ENCODE data around the gene ACSM3. TPM values are rescaled to one million over a fixed set of nuclear protein-coding genes. Genes with fewer than 3 reads are reported as not detected.

The ACSM3 gene
- total and polyA plus RNA-seq, 4 donors: 10.3 to 48.6 (median 27.3) TPM

GRCh38 chr16:20734782-20735181 lies 29.0 kb upstream of the ACSM3 start:
- Histone ChIP-seq H3K27ac (ENCODE audit: low read depth in 1 of 2, low read length in 1 of 2) (no peak overlapping the region), H3K9ac (ENCODE audit: insufficient read depth in 1 of 2, low read length in 2 of 2) (no peak overlapping the region), H3K4me1 (ENCODE audit: control insufficient read depth in 5 of 5, insufficient read depth in 5 of 5, low read length in 5 of 5) (peaks cover 0 to 6% (median 0%) of the 10 kb centered on the region in 5 donors), H3K9me3 (ENCODE audit: control insufficient read depth in 4 of 4, insufficient read depth in 3 of 4, low read length in 3 of 4) (no peaks in the 10 kb centered on the region), H3K27me3 (ENCODE audit: control insufficient read depth in 3 of 3, insufficient read depth in 3 of 3, low read length in 2 of 3) (no peaks in the 10 kb centered on the region), H3K36me3 (ENCODE audit: control insufficient read depth in 4 of 4, insufficient read depth in 4 of 4, low read length in 4 of 4) (peaks cover 15 to 27% (median 19%) of the 10 kb centered on the region in 4 donors), H3K4me3 (no peak overlapping the region)
- DNase-seq (no peak), ATAC-seq (ENCODE audit: insufficient read depth, low FRiP score) (no peak)
- 43 to 65% methylated on average over 3 of the region's 3 CpGs for WGBS, 2 donors
- no peak for TF ChIP-seq CTCF (IDR thresholded peaks at IDR 0.05; ENCODE audit: control extremely low read depth, extremely low read depth)

- Histone ChIP-seq H3K36me3 (ENCODE audit: control insufficient read depth in 4 of 4, insufficient read depth in 4 of 4, low read length in 4 of 4) (peaks cover 16 to 27% (median 19%) of the 10 kb centered on the region in 4 donors), H3K9me3 (ENCODE audit: control insufficient read depth in 4 of 4, insufficient read depth in 3 of 4, low read length in 3 of 4) (no peaks in the 10 kb centered on the region), H3K27me3 (ENCODE audit: control insufficient read depth in 3 of 3, insufficient read depth in 3 of 3, low read length in 2 of 3) (no peaks in the 10 kb centered on the region), H3K9ac (ENCODE audit: insufficient read depth in 1 of 2, low read length in 2 of 2) (no peak overlapping the region), H3K4me1 (ENCODE audit: control insufficient read depth in 5 of 5, insufficient read depth in 5 of 5, low read length in 5 of 5) (peaks cover 0 to 13% (median 7%) of the 10 kb centered on the region in 5 donors), H3K4me3 (no peak overlapping the region), H3K27ac (ENCODE audit: low read depth in 1 of 2, low read length in 1 of 2) (no peak overlapping the region)
- no peak for TF ChIP-seq CTCF (IDR thresholded peaks at IDR 0.05; ENCODE audit: control extremely low read depth, extremely low read depth)
- no peak for DNase-seq
- 81 to 83% methylated on average over 1 of the region's 1 CpG for WGBS, 2 donors
- ATAC-seq (ENCODE audit: insufficient read depth, low FRiP score): no peak
Measured at GRCh38 chr16:20735490-20735889, 28.3 kb upstream of the ACSM3 start.

GRCh38 chr16:20740007-20740883 lies 23.6 kb upstream of the ACSM3 start:
- DNase-seq: no peak
- 35 to 38% methylated on average over 11 of the region's 11 CpGs for WGBS, 2 donors

More at GRCh38 chr16:20740007-20740883, 23.6 kb upstream of the ACSM3 start:
- peaks cover 13 to 19% (median 17%) of the 10 kb centered on the region in 4 donors for H3K36me3 ChIP-seq (ENCODE audit: control insufficient read depth in 4 of 4, insufficient read depth in 4 of 4, low read length in 4 of 4)
- TF ChIP-seq CTCF (IDR thresholded peaks at IDR 0.05; ENCODE audit: control extremely low read depth, extremely low read depth): no peak
- no peaks in the 10 kb centered on the region for H3K9me3 ChIP-seq (ENCODE audit: control insufficient read depth in 4 of 4, insufficient read depth in 3 of 4, low read length in 3 of 4)
- peak overlapping the region; percentile 78 to 95 for H3K9ac ChIP-seq (ENCODE audit: insufficient read depth in 1 of 2, low read length in 2 of 2)
- H3K4me3 ChIP-seq: peak overlapping the region; percentile 62
- no peaks in the 10 kb centered on the region for H3K27me3 ChIP-seq (ENCODE audit: control insufficient read depth in 3 of 3, insufficient read depth in 3 of 3, low read length in 2 of 3)
- no peak for ATAC-seq (ENCODE audit: insufficient read depth, low FRiP score)
- peaks cover 0 to 13% (median 10%) of the 10 kb centered on the region in 5 donors for H3K4me1 ChIP-seq (ENCODE audit: control insufficient read depth in 5 of 5, insufficient read depth in 5 of 5, low read length in 5 of 5)
- H3K27ac ChIP-seq (ENCODE audit: low read depth in 1 of 2, low read length in 1 of 2): peak overlapping the region in 1 of 2 donors; percentile 87
